ENCODE results near the gene SARS1. TPM values are rescaled to one million over a fixed set of nuclear protein-coding genes. Genes with fewer than 3 reads are reported as not detected.
A peak's percentile ranks its signal among the peaks of the same experiment; 100 is the strongest.

Gene SARS1
- total and polyA plus RNA-seq, 2 of the 13 experiments (the other 11 are each of a cell fraction or from before 2014, with no cell fraction given) = 103 to 134 TPM

DNA sequence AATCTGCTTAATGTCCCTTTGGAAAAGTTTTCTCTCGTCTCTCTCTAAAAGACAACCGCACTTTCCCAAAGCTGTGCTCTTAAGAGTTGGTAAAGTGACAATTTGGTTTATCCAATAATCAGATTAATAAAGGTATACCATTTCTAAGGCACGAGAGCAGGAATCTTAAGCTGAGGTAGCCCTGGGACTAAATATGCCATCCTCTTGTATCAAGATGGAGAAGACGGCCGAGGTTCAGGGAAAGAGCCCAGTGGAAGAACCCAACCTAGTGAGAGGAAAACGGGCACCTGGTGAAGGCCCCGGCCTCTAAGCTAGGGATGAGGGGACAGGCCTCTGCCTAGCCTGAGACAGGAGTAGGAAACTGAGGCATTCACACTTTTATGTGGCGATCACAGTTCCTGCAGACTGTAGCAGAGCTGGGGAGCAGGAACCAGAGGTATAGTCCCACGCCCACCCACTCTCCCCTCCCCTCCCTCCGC, 334 bp upstream of the SARS1 start (continued):
- TF ChIP-seq ZNF589 (CRISPR knock-in tag; conservative IDR thresholded peaks at IDR 0.05) (no peak), ZNF644 (CRISPR knock-in tag; IDR thresholded peaks at IDR 0.05; ENCODE audit: low read depth) (no peak), ZNF615 (CRISPR knock-in tag; IDR thresholded peaks at IDR 0.05; ENCODE audit: borderline replicate concordance) (no peak), AGO1 (IDR thresholded peaks at IDR 0.05; ENCODE audit: low read depth, low read length, poor library complexity, severe bottlenecking) (no peak), PAX8 (CRISPR knock-in tag; IDR thresholded peaks at IDR 0.05; ENCODE audit: borderline replicate concordance) (no peak), REPIN1 (CRISPR knock-in tag; IDR thresholded peaks at IDR 0.05; ENCODE audit: borderline replicate concordance, low read depth) (no peak), ZNF282 (IDR thresholded peaks at IDR 0.05; ENCODE audit: partially characterized antibody) (no peak), YY1 (IDR thresholded peaks at IDR 0.05; ENCODE audit: insufficient read depth, insufficient replicate concordance, low read depth, low read length) (no peak), ZNF253 (CRISPR knock-in tag; IDR thresholded peaks at IDR 0.05; ENCODE audit: borderline replicate concordance) (no peak), THRA (CRISPR knock-in tag; IDR thresholded peaks at IDR 0.05; ENCODE audit: borderline replicate concordance) (0 out of 2 replicates have a peak, but pooled peaks have one; percentile 13), ZNF761 (CRISPR knock-in tag; conservative IDR thresholded peaks at IDR 0.05) (no peak), ELF4 (CRISPR knock-in tag; IDR thresholded peaks at IDR 0.05; ENCODE audit: borderline replicate concordance) (no peak)
- TF ChIP-seq, protein P1, sequence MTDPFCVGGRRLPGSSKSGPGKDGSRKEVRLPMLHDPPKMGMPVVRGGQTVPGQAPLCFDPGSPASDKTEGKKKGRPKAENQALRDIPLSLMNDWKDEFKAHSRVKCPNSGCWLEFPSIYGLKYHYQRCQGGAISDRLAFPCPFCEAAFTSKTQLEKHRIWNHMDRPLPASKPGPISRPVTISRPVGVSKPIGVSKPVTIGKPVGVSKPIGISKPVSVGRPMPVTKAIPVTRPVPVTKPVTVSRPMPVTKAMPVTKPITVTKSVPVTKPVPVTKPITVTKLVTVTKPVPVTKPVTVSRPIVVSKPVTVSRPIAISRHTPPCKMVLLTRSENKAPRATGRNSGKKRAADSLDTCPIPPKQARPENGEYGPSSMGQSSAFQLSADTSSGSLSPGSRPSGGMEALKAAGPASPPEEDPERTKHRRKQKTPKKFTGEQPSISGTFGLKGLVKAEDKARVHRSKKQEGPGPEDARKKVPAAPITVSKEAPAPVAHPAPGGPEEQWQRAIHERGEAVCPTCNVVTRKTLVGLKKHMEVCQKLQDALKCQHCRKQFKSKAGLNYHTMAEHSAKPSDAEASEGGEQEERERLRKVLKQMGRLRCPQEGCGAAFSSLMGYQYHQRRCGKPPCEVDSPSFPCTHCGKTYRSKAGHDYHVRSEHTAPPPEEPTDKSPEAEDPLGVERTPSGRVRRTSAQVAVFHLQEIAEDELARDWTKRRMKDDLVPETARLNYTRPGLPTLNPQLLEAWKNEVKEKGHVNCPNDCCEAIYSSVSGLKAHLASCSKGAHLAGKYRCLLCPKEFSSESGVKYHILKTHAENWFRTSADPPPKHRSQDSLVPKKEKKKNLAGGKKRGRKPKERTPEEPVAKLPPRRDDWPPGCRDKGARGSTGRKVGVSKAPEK (CRISPR knock-in tag; IDR thresholded peaks at IDR 0.05; ENCODE audit: borderline replicate concordance) = no peak
- TF ChIP-seq, protein P2, sequence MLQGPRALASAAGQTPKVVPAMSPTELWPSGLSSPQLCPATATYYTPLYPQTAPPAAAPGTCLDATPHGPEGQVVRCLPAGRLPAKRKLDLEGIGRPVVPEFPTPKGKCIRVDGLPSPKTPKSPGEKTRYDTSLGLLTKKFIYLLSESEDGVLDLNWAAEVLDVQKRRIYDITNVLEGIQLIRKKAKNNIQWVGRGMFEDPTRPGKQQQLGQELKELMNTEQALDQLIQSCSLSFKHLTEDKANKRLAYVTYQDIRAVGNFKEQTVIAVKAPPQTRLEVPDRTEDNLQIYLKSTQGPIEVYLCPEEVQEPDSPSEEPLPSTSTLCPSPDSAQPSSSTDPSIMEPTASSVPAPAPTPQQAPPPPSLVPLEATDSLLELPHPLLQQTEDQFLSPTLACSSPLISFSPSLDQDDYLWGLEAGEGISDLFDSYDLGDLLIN (CRISPR knock-in tag; IDR thresholded peaks at IDR 0.05; ENCODE audit: borderline replicate concordance) = no peak
- TF ChIP-seq, protein P3, sequence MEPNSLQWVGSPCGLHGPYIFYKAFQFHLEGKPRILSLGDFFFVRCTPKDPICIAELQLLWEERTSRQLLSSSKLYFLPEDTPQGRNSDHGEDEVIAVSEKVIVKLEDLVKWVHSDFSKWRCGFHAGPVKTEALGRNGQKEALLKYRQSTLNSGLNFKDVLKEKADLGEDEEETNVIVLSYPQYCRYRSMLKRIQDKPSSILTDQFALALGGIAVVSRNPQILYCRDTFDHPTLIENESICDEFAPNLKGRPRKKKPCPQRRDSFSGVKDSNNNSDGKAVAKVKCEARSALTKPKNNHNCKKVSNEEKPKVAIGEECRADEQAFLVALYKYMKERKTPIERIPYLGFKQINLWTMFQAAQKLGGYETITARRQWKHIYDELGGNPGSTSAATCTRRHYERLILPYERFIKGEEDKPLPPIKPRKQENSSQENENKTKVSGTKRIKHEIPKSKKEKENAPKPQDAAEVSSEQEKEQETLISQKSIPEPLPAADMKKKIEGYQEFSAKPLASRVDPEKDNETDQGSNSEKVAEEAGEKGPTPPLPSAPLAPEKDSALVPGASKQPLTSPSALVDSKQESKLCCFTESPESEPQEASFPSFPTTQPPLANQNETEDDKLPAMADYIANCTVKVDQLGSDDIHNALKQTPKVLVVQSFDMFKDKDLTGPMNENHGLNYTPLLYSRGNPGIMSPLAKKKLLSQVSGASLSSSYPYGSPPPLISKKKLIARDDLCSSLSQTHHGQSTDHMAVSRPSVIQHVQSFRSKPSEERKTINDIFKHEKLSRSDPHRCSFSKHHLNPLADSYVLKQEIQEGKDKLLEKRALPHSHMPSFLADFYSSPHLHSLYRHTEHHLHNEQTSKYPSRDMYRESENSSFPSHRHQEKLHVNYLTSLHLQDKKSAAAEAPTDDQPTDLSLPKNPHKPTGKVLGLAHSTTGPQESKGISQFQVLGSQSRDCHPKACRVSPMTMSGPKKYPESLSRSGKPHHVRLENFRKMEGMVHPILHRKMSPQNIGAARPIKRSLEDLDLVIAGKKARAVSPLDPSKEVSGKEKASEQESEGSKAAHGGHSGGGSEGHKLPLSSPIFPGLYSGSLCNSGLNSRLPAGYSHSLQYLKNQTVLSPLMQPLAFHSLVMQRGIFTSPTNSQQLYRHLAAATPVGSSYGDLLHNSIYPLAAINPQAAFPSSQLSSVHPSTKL (CRISPR knock-in tag; IDR thresholded peaks at IDR 0.05) = no peak; the same call in 1 of the 2 replicates
- TF ChIP-seq, protein P4, sequence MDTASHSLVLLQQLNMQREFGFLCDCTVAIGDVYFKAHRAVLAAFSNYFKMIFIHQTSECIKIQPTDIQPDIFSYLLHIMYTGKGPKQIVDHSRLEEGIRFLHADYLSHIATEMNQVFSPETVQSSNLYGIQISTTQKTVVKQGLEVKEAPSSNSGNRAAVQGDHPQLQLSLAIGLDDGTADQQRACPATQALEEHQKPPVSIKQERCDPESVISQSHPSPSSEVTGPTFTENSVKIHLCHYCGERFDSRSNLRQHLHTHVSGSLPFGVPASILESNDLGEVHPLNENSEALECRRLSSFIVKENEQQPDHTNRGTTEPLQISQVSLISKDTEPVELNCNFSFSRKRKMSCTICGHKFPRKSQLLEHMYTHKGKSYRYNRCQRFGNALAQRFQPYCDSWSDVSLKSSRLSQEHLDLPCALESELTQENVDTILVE (CRISPR knock-in tag; IDR thresholded peaks at IDR 0.05) = no peak

All from HepG2 (cell line).